Measurements from ENCODE around the gene TXNRD2.

The TXNRD2 gene

DNA sequence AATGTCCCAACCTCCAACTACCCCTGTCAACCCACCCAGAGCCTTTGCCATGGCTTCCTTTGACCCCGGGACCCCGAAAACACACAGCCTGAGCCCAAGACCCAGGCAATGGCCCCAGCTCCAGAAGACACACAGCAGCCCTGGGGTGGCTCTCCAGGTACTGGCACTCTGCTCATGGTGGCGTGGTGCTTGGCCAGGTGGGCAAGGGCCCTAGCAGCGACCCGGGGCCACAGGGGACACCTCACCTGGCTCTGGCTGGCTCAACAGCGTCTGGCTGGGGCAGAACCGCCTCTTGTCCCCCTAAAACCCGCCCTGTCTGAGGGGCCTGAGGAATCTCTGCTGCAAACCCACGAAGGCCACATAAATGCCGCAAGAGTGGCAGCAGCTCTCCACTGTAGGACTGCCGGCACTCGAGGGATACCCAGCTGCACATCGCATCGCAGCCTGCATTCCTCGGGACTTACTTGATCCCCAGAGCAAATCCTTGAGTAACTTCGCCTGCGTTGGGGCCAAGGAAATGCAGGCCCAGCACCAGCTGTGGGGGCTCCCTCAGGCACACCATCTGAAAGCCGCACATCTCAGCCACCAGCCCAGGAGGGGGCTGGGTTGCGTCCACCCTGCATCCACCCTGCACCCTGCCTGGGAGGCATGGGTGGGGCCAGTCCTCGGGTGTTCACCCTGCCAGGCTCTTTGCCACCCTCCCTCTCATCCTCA, 63.8 kb downstream of the TXNRD2 start:
- no peak for DNase-seq (ENCODE audit: low read depth in 2 of 2, low spot score in 1 of 2)

DNA sequence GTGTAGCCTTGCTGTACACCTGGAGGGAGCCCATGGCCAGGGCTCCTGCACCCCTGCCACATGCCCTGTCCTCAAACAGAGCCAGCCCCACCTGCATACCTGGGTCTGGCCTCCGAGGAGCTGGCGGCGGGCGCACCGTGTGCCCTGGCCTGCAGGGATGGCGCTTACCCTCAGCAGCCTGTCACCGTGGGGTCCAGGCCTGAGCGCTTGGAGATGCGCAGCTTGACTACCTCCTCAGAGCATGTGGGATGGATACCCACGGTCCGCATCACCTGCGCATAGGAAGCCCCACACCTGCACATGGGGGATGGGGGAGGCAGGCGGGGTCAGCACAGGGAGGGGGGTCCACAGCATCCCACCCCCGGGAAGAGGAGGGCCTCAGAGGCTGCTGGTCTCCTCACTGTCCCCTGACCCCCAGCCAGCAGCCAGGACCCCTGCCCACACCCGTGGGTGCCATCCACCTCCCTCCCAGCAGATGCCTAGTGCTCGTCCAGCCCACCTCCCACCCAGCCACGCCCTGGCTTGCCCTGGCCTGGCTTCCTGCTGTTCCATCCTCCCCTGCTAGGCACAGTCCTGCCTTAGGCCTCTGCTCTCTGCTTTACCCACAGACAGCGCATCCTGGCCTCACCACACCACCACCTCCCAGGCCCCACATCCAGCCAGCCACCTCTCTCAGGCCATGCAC, 64.5 kb downstream of the TXNRD2 start:
- no peak for DNase-seq (ENCODE audit: low read depth in 2 of 2, low spot score in 1 of 2)

GRCh38 chr22:19876314-19876940, 65.2 kb downstream of the TXNRD2 start:
- no peak for DNase-seq (ENCODE audit: low read depth in 2 of 2, low spot score in 1 of 2)

GRCh38 chr22:19875531-19876313, 65.9 kb downstream of the TXNRD2 start:
- DNase-seq (ENCODE audit: low read depth in 2 of 2, low spot score in 1 of 2): no peak

DNA sequence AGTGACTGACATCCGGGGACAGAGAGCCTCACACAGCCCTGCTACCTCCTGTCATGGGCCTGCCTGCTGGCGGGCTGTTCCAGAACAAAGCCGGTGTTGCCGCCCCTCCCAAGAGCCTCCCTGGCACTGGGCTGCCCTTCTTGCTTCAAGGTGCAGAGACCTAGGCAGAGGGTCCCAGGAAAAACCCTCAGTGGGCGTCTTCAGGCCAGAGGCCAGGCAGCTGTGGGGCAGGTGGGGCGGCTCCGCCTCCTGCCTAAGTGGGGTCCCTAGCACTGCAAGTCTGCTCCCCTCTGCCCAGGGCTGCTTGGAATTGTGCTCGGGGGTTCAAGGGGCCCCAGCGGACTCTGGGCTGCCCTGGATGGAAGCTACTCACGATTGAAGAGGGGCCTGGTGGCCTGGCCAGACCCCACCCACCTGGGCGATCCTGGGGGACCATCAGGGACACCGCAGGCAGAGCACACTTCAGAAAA, 66.5 kb downstream of the TXNRD2 start:
- DNase-seq (ENCODE audit: low read depth in 2 of 2, low spot score in 1 of 2): no peak

- no peak for DNase-seq (ENCODE audit: low read depth in 2 of 2, low spot score in 1 of 2)
These were observed 67.1 kb downstream of the TXNRD2 start for GRCh38 chr22:19874307-19875060.

GRCh38 chr22:19873960-19874306, 67.7 kb downstream of the TXNRD2 start:
- no peak for DNase-seq (ENCODE audit: low read depth in 2 of 2, low spot score in 1 of 2)

DNA sequence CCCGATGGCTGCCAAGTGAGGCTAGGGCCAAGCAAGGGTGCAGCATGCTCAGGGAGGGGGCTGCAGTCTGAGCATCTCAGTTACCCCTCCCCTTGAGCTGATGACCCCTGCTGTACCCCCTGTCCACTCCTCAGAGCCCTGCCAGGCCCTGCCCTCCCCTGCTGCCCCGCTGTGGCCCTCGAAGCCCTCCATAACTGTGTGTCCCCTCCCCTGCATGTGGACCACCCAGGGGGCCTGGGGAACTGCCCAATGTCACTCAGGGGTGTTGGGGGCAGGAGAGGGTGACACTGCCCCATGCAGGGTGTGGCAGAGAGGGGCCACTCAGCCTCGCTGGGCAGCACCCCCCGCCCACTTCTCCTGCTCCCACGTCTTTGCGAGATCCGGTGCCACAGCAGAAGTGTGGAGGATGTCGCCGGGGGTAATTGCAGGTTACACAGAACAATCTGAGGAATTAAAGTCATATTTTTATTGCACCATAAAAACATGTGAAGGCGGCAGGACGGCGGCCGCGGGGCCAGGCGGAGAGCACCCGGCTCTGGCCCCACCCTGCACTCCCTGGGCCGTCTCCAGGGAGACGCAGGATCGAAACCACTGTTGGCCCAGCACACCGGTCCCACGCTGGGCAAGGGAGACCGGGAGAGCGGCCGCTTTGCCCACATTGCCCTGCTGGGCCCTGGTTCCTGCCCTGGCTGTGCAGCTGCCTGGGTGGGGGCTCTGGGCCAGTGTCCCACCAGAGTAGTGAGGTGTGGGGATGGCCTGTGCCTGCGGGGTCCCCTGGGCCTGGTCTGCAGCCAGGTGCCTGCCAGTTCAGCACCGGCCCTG, 68.3 kb downstream of the TXNRD2 start:
- no peak for DNase-seq (ENCODE audit: low read depth in 2 of 2, low spot score in 1 of 2)

DNA sequence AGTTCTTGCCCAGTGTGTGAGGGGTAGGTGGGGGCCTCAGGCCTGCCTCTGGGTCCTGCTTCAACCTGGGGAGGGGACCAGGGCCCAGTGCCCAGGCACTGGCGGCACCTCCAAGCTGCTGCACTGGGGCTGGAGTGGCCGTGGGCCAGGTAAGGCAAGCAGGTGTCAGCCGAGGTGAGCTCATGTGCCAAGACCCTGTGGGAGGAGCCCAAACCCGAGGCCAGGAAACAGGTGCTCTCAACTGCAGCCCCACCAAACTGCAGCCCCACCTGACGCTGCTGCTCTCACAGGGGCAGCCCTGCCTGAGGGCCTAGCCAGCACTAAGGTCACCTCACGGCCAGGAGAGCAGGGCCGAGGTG, 68.9 kb downstream of the TXNRD2 start:
- DNase-seq (ENCODE audit: low read depth in 2 of 2, low spot score in 1 of 2): no peak

GRCh38 chr22:19871845-19872778, 69.5 kb downstream of the TXNRD2 start:
- no peak for DNase-seq (ENCODE audit: low read depth in 2 of 2, low spot score in 1 of 2)

- DNase-seq (ENCODE audit: low read depth in 2 of 2, low spot score in 1 of 2): no peak
These were observed 70.4 kb downstream of the TXNRD2 start for GRCh38 chr22:19871023-19871844.

- DNase-seq (ENCODE audit: low read depth in 2 of 2, low spot score in 1 of 2): no peak
These were observed 71.2 kb downstream of the TXNRD2 start for GRCh38 chr22:19870153-19871022.

DNA sequence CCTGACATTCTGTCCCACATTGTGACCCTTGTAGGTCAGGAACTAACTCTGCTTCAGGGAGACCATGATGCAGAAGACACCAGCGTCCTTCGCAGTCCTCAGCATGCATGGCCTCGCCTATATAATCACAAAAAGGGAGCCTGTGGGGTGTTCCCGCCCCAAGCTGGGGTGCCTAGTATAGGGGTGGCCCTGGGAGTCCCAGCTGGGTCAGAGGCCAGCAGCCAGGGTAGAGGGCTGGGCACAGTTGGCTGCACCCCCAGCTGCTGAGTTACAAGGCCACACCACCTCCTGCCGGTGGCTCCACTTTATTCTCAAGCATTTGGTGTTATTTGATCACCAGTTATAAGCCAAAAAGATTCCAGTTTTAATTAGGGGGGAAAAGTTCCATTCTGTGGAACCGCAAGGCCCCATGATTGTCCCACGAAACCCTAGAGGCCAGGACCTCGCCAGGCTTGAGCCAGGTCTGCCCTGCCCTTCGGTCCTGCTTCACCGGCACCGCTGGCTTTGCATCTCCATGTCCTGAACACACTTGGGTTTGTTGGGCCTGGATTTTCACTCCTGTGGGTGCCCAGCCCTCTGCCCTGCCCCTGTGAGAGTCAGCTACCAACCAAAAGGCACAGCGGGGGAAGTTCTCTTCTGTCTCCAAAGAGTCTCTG, 72.0 kb downstream of the TXNRD2 start:
- DNase-seq (ENCODE audit: low read depth in 2 of 2, low spot score in 1 of 2): no peak

DNA sequence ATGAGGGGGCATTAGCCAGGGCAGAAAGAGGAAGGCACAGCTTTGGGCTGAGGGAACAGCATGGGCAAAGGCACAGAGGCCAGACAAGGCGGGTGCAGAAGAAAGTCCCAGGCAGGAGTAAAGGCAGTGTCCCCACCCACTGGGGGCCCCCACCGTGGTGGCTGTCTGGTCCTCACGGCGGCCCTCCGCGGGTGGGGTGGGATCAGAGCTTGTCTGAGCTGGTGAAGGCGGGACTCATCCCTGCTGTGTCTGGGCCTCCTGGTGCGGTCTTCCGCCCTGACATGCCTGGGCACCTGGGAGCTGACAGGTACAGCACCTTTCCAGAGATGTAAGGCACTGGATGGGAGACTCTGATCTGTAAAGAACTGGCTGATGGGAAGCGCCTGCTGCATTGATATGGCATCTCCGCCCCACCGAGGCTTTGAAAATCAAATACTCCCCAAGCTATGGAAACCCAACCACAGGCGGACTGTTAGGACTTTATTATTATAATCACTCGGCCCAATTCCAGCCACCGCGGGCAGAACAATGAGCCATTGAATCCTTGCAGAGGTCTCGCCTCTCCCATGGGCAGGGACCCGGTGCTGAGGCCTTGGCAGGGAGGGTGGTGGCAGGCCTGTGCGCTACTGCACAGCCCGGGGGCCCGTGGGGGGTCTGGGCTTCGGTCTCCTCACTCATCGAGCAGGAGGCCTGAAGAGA, 72.7 kb downstream of the TXNRD2 start:
- no peak for DNase-seq (ENCODE audit: low read depth in 2 of 2, low spot score in 1 of 2)

DNA sequence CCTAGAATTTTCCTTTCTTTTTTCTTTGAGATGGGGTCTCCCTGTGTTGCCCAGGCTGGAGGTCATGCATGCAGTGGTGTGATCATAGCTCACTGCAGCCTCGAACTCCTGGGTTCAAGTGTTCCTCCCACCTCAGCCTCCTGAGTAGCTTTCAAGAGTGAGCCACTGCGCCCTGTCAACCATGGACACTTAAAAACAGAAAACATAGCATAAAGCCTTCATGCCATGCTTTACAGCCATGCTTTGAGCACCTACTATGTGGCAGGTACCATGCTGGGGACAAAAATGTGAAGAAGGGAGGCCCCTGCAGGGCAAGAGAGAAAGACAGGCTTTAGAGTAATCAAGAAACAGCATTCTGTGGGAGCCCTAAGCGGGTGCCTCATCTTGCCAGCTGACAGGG, 73.3 kb downstream of the TXNRD2 start:
- DNase-seq (ENCODE audit: low read depth in 2 of 2, low spot score in 1 of 2): no peak

DNA sequence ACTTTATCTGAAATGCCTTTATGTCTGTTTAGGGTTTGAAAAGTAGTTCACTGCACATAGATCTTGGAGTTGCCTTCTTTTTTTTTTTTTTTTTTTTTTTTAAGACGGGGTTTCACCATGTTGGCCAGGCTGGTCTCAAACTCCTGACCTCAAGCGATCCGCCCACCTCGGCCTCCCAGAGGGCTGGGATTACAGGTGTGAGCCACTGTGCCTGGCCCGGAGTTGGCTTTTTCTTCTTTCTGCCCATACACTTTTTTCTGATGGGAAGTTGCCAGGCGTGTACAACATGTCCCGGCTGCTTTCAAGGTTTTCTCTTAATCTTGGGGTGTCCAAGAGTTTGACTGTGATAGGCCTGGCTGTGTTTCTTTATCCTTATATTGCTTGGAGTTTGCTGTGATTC, 74.0 kb downstream of the TXNRD2 start:
- DNase-seq (ENCODE audit: low read depth in 2 of 2, low spot score in 1 of 2): no peak

Data from stimulated activated CD8-positive, alpha-beta memory T cell treated with anti-CD3 and anti-CD28 coated beads, Interleukin-4, amount 100 ng/mL, for 4 hours (primary cell).